Raji (cell line): Measurements from ENCODE around the gene HECW1.

Experiments used
- POLR2A ChIP-seq: IDR thresholded peaks from 2 replicates; pipeline ENCODE4 v1.6.1; 2011; ENCODE audit warnings: low read depth, low read length, control low read depth; ENCODE audit not compliant: insufficient read depth

Gene HECW1

DNA sequence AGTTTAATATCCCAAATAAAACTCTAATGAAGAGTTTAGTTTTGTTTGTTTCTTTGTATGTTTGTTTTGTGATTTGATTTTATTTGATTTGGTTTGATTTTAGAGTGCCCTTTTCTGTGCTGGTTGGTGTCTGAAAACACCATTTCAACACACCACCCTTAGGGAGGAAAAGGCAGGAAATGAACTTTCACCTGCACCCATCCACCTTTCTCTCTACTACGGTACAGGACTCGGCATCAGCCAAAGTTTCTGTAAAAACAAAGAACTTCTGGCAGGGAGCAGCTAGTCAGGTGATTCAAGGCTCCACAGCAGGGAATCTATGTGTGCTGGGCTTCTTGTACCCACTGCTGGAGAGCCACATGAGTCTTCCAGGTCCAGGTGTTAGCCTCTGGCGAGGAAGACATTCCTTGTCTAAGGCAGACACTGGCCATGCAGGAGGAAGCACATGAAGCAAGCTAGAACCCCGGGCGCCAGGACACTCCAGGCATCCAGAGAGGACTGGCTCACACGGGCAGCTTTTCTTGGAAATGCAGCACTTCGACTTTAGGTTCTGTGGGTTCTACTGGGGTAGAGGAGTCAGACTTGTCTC is 448.4 kb downstream of the HECW1 start:
- TF ChIP-seq POLR2A = no peak

DNA sequence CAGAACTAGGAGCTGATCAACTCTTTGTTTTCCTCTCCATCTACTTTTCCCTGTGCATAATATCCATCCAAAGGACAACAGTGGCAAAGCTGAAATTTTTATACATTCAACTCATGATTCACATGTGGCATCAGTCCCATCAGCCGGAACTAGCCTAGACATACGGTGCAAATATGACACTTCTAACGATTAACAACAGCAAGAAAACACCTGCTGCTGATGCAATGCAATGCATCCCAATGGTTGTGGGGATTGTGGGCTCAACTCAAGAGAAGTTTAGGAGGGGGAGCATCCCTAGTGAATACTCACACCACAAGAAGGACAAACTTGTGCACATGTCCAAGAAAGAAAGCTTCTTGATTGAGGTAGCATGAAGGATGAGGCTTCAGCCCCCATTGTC is 449.9 kb downstream of the HECW1 start:
- TF ChIP-seq POLR2A = no peak

GRCh38 chr7:43565786-43566185 is 453.3 kb downstream of the HECW1 start:
- no peak for TF ChIP-seq POLR2A

DNA sequence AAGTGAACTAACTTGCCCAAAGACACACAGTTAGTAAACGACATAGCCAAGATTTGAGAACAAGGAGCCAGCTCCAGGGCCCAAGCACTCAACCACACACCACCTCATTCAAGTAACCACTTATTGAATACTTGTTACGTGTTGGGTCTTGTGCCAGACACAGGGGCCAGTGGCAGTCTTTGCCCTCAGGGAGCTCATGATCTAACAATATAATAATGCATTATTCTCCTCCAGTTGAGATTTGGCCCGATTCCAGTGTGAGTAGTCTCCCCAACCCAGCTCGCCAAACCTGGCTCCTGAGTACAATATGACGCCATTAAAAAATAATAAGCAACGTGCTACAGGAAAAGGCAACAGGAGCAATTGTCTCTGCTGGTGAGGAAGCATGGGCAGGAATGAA is 456.1 kb downstream of the HECW1 start:
- no peak for TF ChIP-seq POLR2A

DNA sequence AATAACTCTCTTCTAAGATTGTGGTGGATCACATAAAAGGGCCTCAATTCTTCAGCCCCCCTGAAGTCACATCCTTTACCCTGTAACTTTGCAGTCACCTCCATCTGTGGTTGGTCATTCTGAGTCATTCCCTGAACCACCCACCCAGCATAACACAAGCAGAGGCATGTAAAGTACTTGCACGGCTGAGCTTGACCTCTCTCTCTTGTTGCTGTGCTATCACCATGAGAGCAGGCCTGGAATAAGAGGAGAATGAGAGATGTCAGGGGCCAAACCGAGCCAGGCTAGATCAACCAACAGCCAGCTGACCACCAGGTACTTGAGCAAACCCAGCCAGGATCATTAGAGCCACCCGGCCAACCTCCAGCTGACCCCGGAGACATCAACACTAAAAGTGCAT is 457.0 kb downstream of the HECW1 start:
- no peak for TF ChIP-seq POLR2A

- no peak for TF ChIP-seq POLR2A
These were observed 458.4 kb downstream of the HECW1 start for GRCh38 chr7:43570688-43571365.

GRCh38 chr7:43572516-43573049 is 460.1 kb downstream of the HECW1 start:
- TF ChIP-seq POLR2A = no peak

GRCh38 chr7:43575506-43575905 is 463.1 kb downstream of the HECW1 start:
- no peak for TF ChIP-seq POLR2A

DNA sequence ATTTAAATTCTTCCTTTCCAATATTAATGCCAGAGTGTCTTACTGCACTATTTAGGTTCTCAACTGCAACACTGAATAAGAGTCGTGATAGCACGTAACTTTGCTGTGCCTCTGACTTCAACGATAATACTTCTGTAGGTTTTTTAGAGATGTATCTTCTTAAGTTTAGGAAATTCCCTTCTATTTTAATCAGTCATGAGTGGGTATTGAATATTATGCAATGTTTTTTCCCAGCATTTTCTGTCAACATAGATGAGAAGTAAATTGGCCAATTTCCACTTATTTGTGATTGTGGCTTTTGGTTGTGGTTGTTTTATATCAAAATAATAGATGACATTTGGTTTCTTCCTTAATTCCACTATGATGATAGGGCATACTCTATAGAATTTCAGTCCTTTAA is 463.8 kb downstream of the HECW1 start:
- no peak for TF ChIP-seq POLR2A

DNA sequence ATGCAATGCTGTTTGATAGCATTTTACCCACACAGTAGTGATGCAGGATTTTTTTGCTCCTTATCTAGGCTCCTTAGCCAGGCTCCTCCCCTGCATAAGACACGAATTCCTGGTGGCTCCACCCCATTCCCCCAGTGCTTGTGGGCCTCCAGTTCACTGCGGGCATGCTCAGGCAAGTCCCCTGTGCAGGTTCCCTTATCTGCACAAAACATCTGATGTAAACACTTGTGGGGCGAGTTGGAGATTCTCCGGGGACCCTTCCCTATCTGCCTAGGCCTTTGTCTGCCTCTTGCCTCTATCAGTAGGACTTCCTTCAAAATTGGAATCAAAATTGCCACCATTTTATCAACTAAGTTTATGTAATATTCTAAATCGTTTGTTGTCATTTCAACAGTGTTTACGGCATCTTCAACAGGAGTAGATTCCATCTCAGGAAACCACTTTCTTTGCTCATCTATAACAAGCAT is 465.1 kb downstream of the HECW1 start:
- no peak for TF ChIP-seq POLR2A

DNA sequence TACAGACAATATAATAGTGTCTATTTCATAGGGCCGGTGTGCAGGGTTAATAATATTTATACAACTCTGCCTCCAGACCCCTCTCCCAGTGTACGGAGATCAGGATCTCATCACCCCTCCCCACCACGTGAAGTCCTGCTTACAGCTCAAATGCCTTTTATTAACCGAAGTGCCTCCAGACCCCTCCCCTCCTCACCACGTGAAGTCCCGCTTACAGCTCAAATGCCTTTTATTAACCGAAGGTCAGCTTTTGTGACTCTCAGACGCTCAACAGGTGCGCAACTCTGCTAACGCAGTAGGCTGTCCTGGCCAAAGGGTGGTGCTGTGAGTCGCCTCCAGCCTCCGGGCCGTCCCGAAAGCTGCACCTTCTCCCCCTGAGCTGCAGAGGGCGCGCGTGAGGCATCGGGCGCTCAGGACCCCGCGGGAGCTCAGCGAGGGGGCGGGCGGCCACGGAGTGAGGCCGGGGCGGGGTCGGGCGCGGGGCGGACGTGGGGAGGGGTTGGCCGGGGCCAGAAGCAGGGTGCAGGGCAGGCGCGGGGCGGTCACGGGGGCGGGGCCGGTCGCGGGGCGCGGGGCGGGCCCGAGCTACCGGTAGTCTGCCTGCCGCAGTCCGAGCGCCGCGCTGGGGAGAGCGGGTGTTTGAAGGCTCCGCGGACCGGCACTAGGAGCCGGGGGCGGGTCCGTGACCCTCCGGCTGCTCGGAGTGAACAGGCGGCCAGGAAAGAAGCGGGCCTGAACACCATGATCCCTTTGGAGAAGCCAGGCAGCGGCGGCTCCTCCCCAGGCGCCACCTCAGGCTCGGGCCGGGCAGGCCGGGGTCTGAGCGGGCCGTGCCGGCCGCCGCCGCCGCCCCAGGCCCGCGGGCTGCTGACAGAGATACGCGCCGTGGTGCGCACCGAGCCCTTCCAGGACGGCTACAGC is 470.3 kb downstream of the HECW1 start, which contains the start of gene STK17A:
Gene STK17A (plus strand): TSS at position 606 of the 921 bp plus-strand sequence. CDS start 136 bp downstream, at position 742.
- peak; percentile 88 for TF ChIP-seq POLR2A

GRCh38 chr7:43583424-43584194 is 471.2 kb downstream of the HECW1 start:
- peak; percentile 27 for TF ChIP-seq POLR2A

DNA sequence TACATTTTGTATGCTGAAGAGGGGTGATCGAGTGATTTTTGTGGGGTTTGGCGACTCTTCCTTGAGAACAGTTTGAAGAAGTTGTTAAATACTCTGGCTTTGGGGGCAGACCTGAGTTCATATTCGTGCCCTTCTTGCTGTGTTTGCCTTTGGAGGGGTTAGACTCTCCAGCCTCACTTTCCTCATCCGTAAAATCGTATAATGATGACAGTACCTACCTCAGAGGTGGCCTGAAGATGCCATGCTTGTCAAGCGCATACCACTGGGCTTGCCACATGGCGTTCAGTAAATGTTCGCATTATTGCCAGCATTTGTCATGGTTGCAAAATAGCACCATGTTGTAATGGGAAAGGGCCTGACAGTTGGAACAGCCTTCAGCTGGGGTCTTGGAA is 471.7 kb downstream of the HECW1 start:
- 0 out of 2 replicates have a peak, but pooled peaks have one; percentile 14 for TF ChIP-seq POLR2A

DNA sequence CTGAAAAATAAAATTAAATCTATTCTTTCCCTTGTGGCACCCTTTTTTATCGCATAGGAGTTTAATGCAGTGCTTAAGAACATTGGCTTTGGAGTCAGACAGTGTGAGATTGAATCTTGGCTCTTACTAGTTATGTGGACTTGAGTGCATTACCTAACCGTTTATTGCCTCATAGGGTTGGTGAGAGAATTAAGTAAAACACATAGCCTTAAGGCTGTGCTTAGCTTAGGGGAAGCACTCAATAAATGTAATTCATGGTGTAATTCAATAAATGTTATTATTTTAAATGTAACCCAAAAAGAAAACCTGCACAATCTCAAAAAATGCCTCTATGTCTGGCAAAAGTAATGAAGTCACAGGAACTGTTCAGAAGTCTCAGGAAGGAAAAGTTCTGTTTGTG is 473.1 kb downstream of the HECW1 start:
- no peak for TF ChIP-seq POLR2A
